T-helper 2 cell treated with Interferon-gamma antibody and Interleukin-4, amounts not matched to agents 5 μg/mL and 100 μg/mL, for 36 hours (primary cell): ENCODE results near the gene SEC14L1.
"Not testable (repeated sequence)": the region's sequence is repeated elsewhere in the genome, so short reads cannot be mapped to it uniquely, and the experiment has no call there.

ENCODE experiments used
- DNase-seq: peaks from one replicate; pipeline ENCODE4 v3.0.0; 2021; ENCODE audit warnings: low spot score
- H3K27ac Mint-ChIP-seq: one replicate; pipeline ENCODE4 v1.8.0; 2021; ENCODE audit warnings: mild to moderate bottlenecking, mixed read lengths
- H3K27me3 Mint-ChIP-seq: one replicate; pipeline ENCODE4 v1.8.0; 2021; ENCODE audit warnings: low read depth, mixed read lengths
- H3K36me3 Mint-ChIP-seq: one replicate; pipeline ENCODE4 v1.8.0; 2021; ENCODE audit warnings: low read depth, mixed read lengths
- H3K4me1 Mint-ChIP-seq: one replicate; pipeline ENCODE4 v1.8.0; 2021; ENCODE audit warnings: low read depth, mixed read lengths
- H3K4me3 Mint-ChIP-seq: one replicate; pipeline ENCODE4 v1.8.0; 2022; ENCODE audit warnings: mild to moderate bottlenecking, moderate library complexity, mixed read lengths
- H3K9me3 Mint-ChIP-seq: one replicate; pipeline ENCODE4 v1.8.0; 2021; ENCODE audit warnings: mixed read lengths

SEC14L1 gene

GRCh38 chr17:77142689-77143088, 1.9 kb downstream of the SEC14L1 start:
- DNase-seq, result no peak
- H3K27me3 Mint-ChIP-seq, result no peaks in the 10 kb centered on the region
- H3K4me3 Mint-ChIP-seq, result peak overlapping the region; percentile 90
- peaks cover 56% of the 10 kb centered on the region for H3K36me3 Mint-ChIP-seq
- H3K9me3 Mint-ChIP-seq, result peaks cover 14% of the 10 kb centered on the region
- no peak overlapping the region for H3K27ac Mint-ChIP-seq
- peaks cover 50% of the 10 kb centered on the region for H3K4me1 Mint-ChIP-seq

- peak overlapping the region; percentile 28 for H3K27ac Mint-ChIP-seq
- peak overlapping the region; percentile 45 for H3K4me3 Mint-ChIP-seq
- peaks cover 55% of the 10 kb centered on the region for H3K36me3 Mint-ChIP-seq
- DNase-seq, result no peak
- H3K9me3 Mint-ChIP-seq, result peaks cover 8% of the 10 kb centered on the region
- no peaks in the 10 kb centered on the region for H3K27me3 Mint-ChIP-seq
- H3K4me1 Mint-ChIP-seq, result peaks cover 45% of the 10 kb centered on the region
These were observed 2.5 kb downstream of the SEC14L1 start for GRCh38 chr17:77143306-77143705.

- H3K36me3 Mint-ChIP-seq, result peaks cover 62% of the 10 kb centered on the region
- no peaks in the 10 kb centered on the region for H3K27me3 Mint-ChIP-seq
- no peak for DNase-seq
- no peak overlapping the region for H3K27ac Mint-ChIP-seq
- peaks cover 50% of the 10 kb centered on the region for H3K4me1 Mint-ChIP-seq
- H3K4me3 Mint-ChIP-seq, result no peak overlapping the region
- H3K9me3 Mint-ChIP-seq, result peaks cover 4% of the 10 kb centered on the region
These were observed 3.5 kb downstream of the SEC14L1 start for GRCh38 chr17:77144227-77144626.

- Mint-ChIP-seq H3K27ac (peak overlapping the region; percentile 69), H3K4me1 (peaks cover 45% of the 10 kb centered on the region), H3K27me3 (no peaks in the 10 kb centered on the region), H3K36me3 (peaks cover 60% of the 10 kb centered on the region), H3K4me3 (peak overlapping the region; percentile 43), H3K9me3 (no peaks in the 10 kb centered on the region)
- DNase-seq, result no peak
These were observed 4.4 kb downstream of the SEC14L1 start for GRCh38 chr17:77145224-77145611.

- DNase-seq, result no peak
- Mint-ChIP-seq H3K9me3 (no peaks in the 10 kb centered on the region), H3K4me1 (peaks cover 45% of the 10 kb centered on the region), H3K27me3 (no peaks in the 10 kb centered on the region), H3K27ac (peak overlapping the region; percentile 69), H3K36me3 (peaks cover 64% of the 10 kb centered on the region), H3K4me3 (peak overlapping the region; percentile 43)
These were observed 5.0 kb downstream of the SEC14L1 start for GRCh38 chr17:77145612-77146245.

GRCh38 chr17:77146246-77146632, 5.5 kb downstream of the SEC14L1 start:
- peaks cover 69% of the 10 kb centered on the region for H3K36me3 Mint-ChIP-seq
- H3K27me3 Mint-ChIP-seq, result no peaks in the 10 kb centered on the region
- H3K4me3 Mint-ChIP-seq, result no peak overlapping the region

GRCh38 chr17:77146882-77147281, 6.1 kb downstream of the SEC14L1 start:
- DNase-seq, result no peak
- Mint-ChIP-seq H3K9me3 (no peaks in the 10 kb centered on the region), H3K36me3 (peaks cover 67% of the 10 kb centered on the region), H3K4me1 (peaks cover 41% of the 10 kb centered on the region), H3K27me3 (no peaks in the 10 kb centered on the region), H3K27ac (peak overlapping the region; percentile 32), H3K4me3 (no peak overlapping the region)

More at GRCh38 chr17:77146246-77146632, 5.5 kb downstream of the SEC14L1 start:
- H3K27ac Mint-ChIP-seq, result peak overlapping the region; percentile 49
- H3K9me3 Mint-ChIP-seq, result no peaks in the 10 kb centered on the region
- H3K4me1 Mint-ChIP-seq, result peaks cover 45% of the 10 kb centered on the region
- DNase-seq, result no peak

GRCh38 chr17:77147357-77147801, 6.6 kb downstream of the SEC14L1 start:
- H3K27ac Mint-ChIP-seq, result no peak overlapping the region
- no peak overlapping the region for H3K4me3 Mint-ChIP-seq

GRCh38 chr17:77148077-77148939, 7.5 kb downstream of the SEC14L1 start:
- no peaks in the 10 kb centered on the region for H3K27me3 Mint-ChIP-seq
- DNase-seq, result no peak
- peaks cover 61% of the 10 kb centered on the region for H3K36me3 Mint-ChIP-seq
- no peak overlapping the region for H3K27ac Mint-ChIP-seq
- H3K4me1 Mint-ChIP-seq, result peaks cover 32% of the 10 kb centered on the region
- H3K9me3 Mint-ChIP-seq, result no peaks in the 10 kb centered on the region
- H3K4me3 Mint-ChIP-seq, result no peak overlapping the region

More at GRCh38 chr17:77147357-77147801, 6.6 kb downstream of the SEC14L1 start:
- H3K9me3 Mint-ChIP-seq, result no peaks in the 10 kb centered on the region
- DNase-seq, result no peak
- H3K4me1 Mint-ChIP-seq, result peaks cover 37% of the 10 kb centered on the region
- H3K36me3 Mint-ChIP-seq, result peaks cover 64% of the 10 kb centered on the region
- H3K27me3 Mint-ChIP-seq, result no peaks in the 10 kb centered on the region

- DNase-seq, result no peak
- Mint-ChIP-seq H3K36me3 (peaks cover 57% of the 10 kb centered on the region), H3K4me3 (no peak overlapping the region), H3K27ac (no peak overlapping the region), H3K9me3 (no peaks in the 10 kb centered on the region), H3K4me1 (peaks cover 31% of the 10 kb centered on the region), H3K27me3 (no peaks in the 10 kb centered on the region)
These were observed 8.3 kb downstream of the SEC14L1 start for GRCh38 chr17:77148940-77149510.

- peaks cover 51% of the 10 kb centered on the region for H3K36me3 Mint-ChIP-seq
These were observed 9.4 kb downstream of the SEC14L1 start for GRCh38 chr17:77150196-77150595.

GRCh38 chr17:77151186-77151585, 10.4 kb downstream of the SEC14L1 start:
- H3K9me3 Mint-ChIP-seq, result no peaks in the 10 kb centered on the region
- H3K4me1 Mint-ChIP-seq, result peaks cover 34% of the 10 kb centered on the region
- H3K4me3 Mint-ChIP-seq, result no peak overlapping the region

More at GRCh38 chr17:77150196-77150595, 9.4 kb downstream of the SEC14L1 start:
- peaks cover 35% of the 10 kb centered on the region for H3K4me1 Mint-ChIP-seq
- no peaks in the 10 kb centered on the region for H3K9me3 Mint-ChIP-seq
- no peak overlapping the region for H3K27ac Mint-ChIP-seq
- no peaks in the 10 kb centered on the region for H3K27me3 Mint-ChIP-seq
- H3K4me3 Mint-ChIP-seq, result no peak overlapping the region
- no peak for DNase-seq

GRCh38 chr17:77152056-77152455, 11.3 kb downstream of the SEC14L1 start:
- DNase-seq, H3K4me3 Mint-ChIP-seq, H3K9me3 Mint-ChIP-seq, H3K27me3 Mint-ChIP-seq, H3K27ac Mint-ChIP-seq: not testable (repeated sequence)
- peaks cover 43% of the 10 kb centered on the region for H3K36me3 Mint-ChIP-seq
- peaks cover 29% of the 10 kb centered on the region for H3K4me1 Mint-ChIP-seq

More at GRCh38 chr17:77151186-77151585, 10.4 kb downstream of the SEC14L1 start:
- Mint-ChIP-seq H3K36me3 (peaks cover 44% of the 10 kb centered on the region), H3K27me3 (no peaks in the 10 kb centered on the region), H3K27ac (no peak overlapping the region)
- no peak for DNase-seq

GRCh38 chr17:77153472-77153871, 12.7 kb downstream of the SEC14L1 start:
- H3K4me3 Mint-ChIP-seq, result no peak overlapping the region
- H3K36me3 Mint-ChIP-seq, result peaks cover 42% of the 10 kb centered on the region
- no peaks in the 10 kb centered on the region for H3K9me3 Mint-ChIP-seq
- H3K27me3 Mint-ChIP-seq, result no peaks in the 10 kb centered on the region
- H3K4me1 Mint-ChIP-seq, result peaks cover 23% of the 10 kb centered on the region
- H3K27ac Mint-ChIP-seq, result no peak overlapping the region
- DNase-seq, result no peak
